K562 (cell line): Measurements from ENCODE around the gene RACK1. TPM values are rescaled to one million over a fixed set of nuclear protein-coding genes. Genes with fewer than 3 reads are reported as not detected.
A peak's percentile ranks its signal among the peaks of the same experiment; 100 is the strongest.

Experiments
- E2F5 ChIP-seq: sonication (generic); formaldehyde crosslinking; IDR thresholded peaks from 2 replicates; pipeline ENCODE4 v1.8.0; 2022; ENCODE audit warnings: mild to moderate bottlenecking, missing genetic modification reagents
- HEY1 ChIP-seq: fragments of 250-450 bp; sonication (Bioruptor Pico); IDR thresholded peaks from 2 replicates; pipeline ENCODE4 v1.5.0; 2020; ENCODE audit warnings: mild to moderate bottlenecking, moderate library complexity, borderline replicate concordance
- HMGN3 ChIP-seq: IDR thresholded peaks from 2 replicates; pipeline ENCODE4 v1.6.1; 2011; ENCODE audit warnings: borderline replicate concordance, low read depth, mild to moderate bottlenecking, mixed read lengths, low read length; ENCODE audit not compliant: insufficient read length; ENCODE audit errors: extremely low read depth
- NCOA1 ChIP-seq: fragments of 450-650 bp; IDR thresholded peaks from 2 replicates; pipeline ENCODE4 v1.6.1; 2016; ENCODE audit warnings: low read depth
- NR4A1 ChIP-seq, 2 experiments: fragments of 250-450 bp in 1 of 2; fragments of 450-650 bp in 1 of 2; sonication (Bioruptor Pico) in 1 of 2; IDR thresholded peaks; 2 replicates each; pipeline versions ENCODE4 v1.4.0 to v1.6.1; 2016 to 2020; ENCODE audit warnings: mild to moderate bottlenecking in 2 of 2, missing compliant biosample characterization in 1 of 2, missing genetic modification characterization in 1 of 2, moderate library complexity in 1 of 2
- POLR2A ChIP-seq: fragments of 450-650 bp; conservative IDR thresholded peaks from 2 replicates; pipeline ENCODE4 v1.6.1; 2016
- SUPT5H ChIP-seq: fragments of 450-650 bp; IDR thresholded peaks from 2 replicates; pipeline ENCODE4 v1.6.1; 2016
- TAF15 ChIP-seq: fragments of 200-400 bp; formaldehyde crosslinking; IDR thresholded peaks from 2 replicates; pipeline ENCODE4 v1.6.1; 2017; ENCODE audit warnings: mild to moderate bottlenecking, low read depth, low read length, moderate library complexity
- TSC22D4 ChIP-seq: fragments of 450-650 bp; IDR thresholded peaks from 2 replicates; pipeline ENCODE4 v1.6.1; 2016; ENCODE audit warnings: missing genetic modification characterization, missing biosample characterization, control low read depth
- ZBTB9 ChIP-seq: fragments of 450-650 bp; formaldehyde crosslinking; IDR thresholded peaks from 2 replicates; pipeline ENCODE4 v1.4.0; 2020; ENCODE audit warnings: mild to moderate bottlenecking, moderate library complexity
- ZKSCAN1 ChIP-seq: fragments of 150-350 bp; IDR thresholded peaks from 2 replicates; pipeline ENCODE4 v1.6.1; 2016; ENCODE audit warnings: low read depth, low read length
- ZNF311 ChIP-seq: fragments of 250-450 bp; sonication (Bioruptor Pico); IDR thresholded peaks from 2 replicates; pipeline ENCODE4 v1.4.0; 2020; ENCODE audit warnings: mild to moderate bottlenecking, moderate library complexity
- polyA plus RNA-seq, 8 experiments: library from polyadenylated mRNA; depleted of rRNA in 4 of 8; stranded (reverse) in 5 of 8; unstranded in 3 of 8; fragments of >200 nt; fragmentation: Nextera tagmentation in 2 of 8; fragmentation: Illumina TruSeq in 1 of 8; extraction: Ambion mirVana in 2 of 8; extraction: Trizol in 1 of 8; gene quantifications; 2 replicates each; pipeline versions ENCODE4 v1.2.1 to v1.2.3, GENCODE V29; 2011 to 2014; ENCODE audit warnings: inconsistent platforms in 1 of 8, missing spikeins in 1 of 8
- total RNA-seq, 7 experiments: library from RNA; depleted of rRNA in 6 of 7; stranded (reverse); fragments of >200 nt in 6 of 7; fragmentation: Illumina TruSeq in 2 of 7; extraction: Trizol in 2 of 7; gene quantifications; 2 replicates each; pipeline versions ENCODE4 v1.2.1 to v1.2.3, GENCODE V29; 2011 to 2021; ENCODE audit warnings: low replicate concordance in 1 of 7

Gene RACK1
- total and polyA plus RNA-seq, 9 of the 15 experiments (the other 6 are each of a cell fraction or from before 2014, with no cell fraction given) = 2,303 to 5,311 (median 3,833) TPM

GRCh38 chr5:181234455-181235306, 9.0 kb downstream of the RACK1 start (continued):
- TF ChIP-seq ZNF311 (CRISPR knock-in tag) = no peak
- no peak for TF ChIP-seq HMGN3
- peak; percentile 72 for TF ChIP-seq POLR2A
- TF ChIP-seq NR4A1 (CRISPR knock-in tag; IDR thresholded peaks at IDR 0.05) = no peak
- no peak for TF ChIP-seq NR4A1 (tag; IDR thresholded peaks at IDR 0.05)
- peak; percentile 61 for TF ChIP-seq SUPT5H
- no peak for TF ChIP-seq HEY1 (CRISPR knock-in tag)
- TF ChIP-seq E2F5 (CRISPR knock-in tag) = no peak
- no peak for TF ChIP-seq ZKSCAN1
- no peak for TF ChIP-seq NCOA1
- no peak for TF ChIP-seq ZBTB9 (CRISPR knock-in tag)
- TF ChIP-seq TAF15 = 0 out of 2 replicates have a peak, but pooled peaks have one; percentile 35
- no peak for TF ChIP-seq TSC22D4 (tag)
